K562 (cell line): ENCODE measurements around the gene MFSD8.

ENCODE experiments used
- HNRNPH1 ChIP-seq: fragments of 200-400 bp; formaldehyde crosslinking; optimal IDR thresholded peaks from 2 replicates; pipeline ENCODE3; 2017; ENCODE audit warnings: low read depth, mild to moderate bottlenecking, low read length, moderate library complexity
- HNRNPUL1 ChIP-seq: fragments of 200-400 bp; formaldehyde crosslinking; IDR thresholded peaks from 2 replicates; pipeline ENCODE4 v1.6.1; 2017; ENCODE audit warnings: low read length
- NELFE ChIP-seq: IDR thresholded peaks from 2 replicates; pipeline ENCODE4 v1.6.1; 2011; ENCODE audit warnings: mild to moderate bottlenecking; ENCODE audit not compliant: insufficient read depth, insufficient read length
- RCOR1 ChIP-seq, 2 experiments: IDR thresholded peaks; 2 replicates each; pipeline ENCODE4 v1.6.1; 2012; ENCODE audit warnings: low read depth in 2 of 2, low read length in 2 of 2, borderline replicate concordance in 1 of 2, improper control_type of control experiment in 1 of 2
- SAFB2 ChIP-seq: fragments of 200-400 bp; formaldehyde crosslinking; IDR thresholded peaks from 2 replicates; pipeline ENCODE4 v1.6.1; 2018; ENCODE audit warnings: borderline replicate concordance, low read length, low read depth, moderate library complexity; ENCODE audit not compliant: severe bottlenecking
- SUPT5H ChIP-seq: fragments of 450-650 bp; IDR thresholded peaks from 2 replicates; pipeline ENCODE4 v1.6.1; 2016

- TF ChIP-seq SAFB2 (no peak), SUPT5H (no peak), HNRNPH1 (no peak), RCOR1 (IDR thresholded peaks at IDR 0.05; ENCODE audit: borderline replicate concordance in 1 of 2, low read depth in 2 of 2, low read length in 2 of 2) (no peak), NELFE (no peak), HNRNPUL1 (no peak)
Observed at GRCh38 chr4:127875791-127876190, 89.2 kb downstream of the MFSD8 start.
